HUDEP-2 (cell line): ENCODE results near the gene RBM45.

Experiments used
- DNase-seq, 76 experiments: peaks; one replicate each; lab custom pipeline; 2025; ENCODE audit not compliant: unreplicated experiment in 76 of 76; lab: John Stamatoyannopoulos, UW

The RBM45 gene

DNA sequence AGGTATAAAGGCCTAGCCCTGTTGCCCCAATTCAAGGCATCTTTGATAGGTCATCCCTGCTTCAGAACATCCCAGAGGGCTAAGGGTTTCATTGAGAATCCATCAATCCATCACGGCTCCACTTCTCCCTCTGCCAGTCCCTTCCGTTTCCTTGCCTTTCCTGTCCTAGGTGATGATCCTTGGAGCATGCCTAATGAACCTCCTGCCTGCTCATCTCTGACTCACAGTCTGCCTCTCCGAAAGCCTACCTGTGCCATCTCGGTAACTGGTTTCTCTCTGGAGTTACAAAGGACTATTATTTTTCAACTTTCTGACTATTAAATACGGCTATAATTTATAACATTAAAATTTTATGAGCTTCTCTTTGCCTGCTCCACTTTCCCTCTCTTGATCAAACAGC lies 45.3 kb downstream of the RBM45 start:
- DNase-seq = no peak

DNA sequence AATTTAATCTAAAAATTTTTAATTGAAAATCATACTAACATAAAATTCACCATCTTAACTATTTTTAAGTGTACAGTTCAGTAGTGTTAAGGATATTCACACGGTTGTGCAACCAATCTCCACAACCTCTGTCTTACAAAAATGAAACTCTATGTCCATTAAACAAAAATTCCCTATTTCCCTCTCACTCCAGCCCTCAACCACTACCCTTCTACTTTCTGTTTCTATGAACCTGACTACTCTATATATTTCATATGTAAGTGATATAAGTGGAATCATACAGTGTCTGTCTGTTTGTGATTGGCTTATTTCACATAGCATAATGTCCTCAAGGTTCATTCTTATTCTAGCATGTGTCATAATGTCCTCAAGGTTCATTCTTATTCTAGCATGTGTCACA lies 47.7 kb downstream of the RBM45 start:
- DNase-seq = no peak

- DNase-seq = no peak
Observed at GRCh38 chr2:178160601-178161000, 48.4 kb downstream of the RBM45 start.

DNA sequence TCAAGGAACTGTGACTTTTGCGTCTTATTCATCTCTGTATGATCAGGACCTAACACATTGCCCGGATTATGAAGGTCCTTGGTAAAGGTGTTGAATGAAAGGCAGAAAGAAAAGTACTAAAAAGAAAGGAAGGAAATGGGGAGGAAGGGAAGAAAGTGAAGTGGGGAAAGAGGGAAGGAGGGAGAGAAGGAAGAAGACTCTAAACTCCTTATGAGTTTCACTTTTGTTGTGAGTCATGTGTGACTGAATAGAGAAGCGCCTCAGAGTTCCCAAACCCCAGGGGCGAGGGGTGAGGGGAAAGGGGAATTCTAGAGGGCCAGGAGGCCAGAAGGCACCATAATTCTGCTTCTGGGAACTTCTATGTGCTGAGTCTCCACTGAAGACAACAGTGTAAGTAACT lies 51.2 kb downstream of the RBM45 start:
- no peak for DNase-seq

- no peak for DNase-seq
Observed at GRCh38 chr2:178163911-178164310, 51.7 kb downstream of the RBM45 start.

- DNase-seq = no peak
Observed at GRCh38 chr2:178173657-178174056, 61.4 kb downstream of the RBM45 start.

DNA sequence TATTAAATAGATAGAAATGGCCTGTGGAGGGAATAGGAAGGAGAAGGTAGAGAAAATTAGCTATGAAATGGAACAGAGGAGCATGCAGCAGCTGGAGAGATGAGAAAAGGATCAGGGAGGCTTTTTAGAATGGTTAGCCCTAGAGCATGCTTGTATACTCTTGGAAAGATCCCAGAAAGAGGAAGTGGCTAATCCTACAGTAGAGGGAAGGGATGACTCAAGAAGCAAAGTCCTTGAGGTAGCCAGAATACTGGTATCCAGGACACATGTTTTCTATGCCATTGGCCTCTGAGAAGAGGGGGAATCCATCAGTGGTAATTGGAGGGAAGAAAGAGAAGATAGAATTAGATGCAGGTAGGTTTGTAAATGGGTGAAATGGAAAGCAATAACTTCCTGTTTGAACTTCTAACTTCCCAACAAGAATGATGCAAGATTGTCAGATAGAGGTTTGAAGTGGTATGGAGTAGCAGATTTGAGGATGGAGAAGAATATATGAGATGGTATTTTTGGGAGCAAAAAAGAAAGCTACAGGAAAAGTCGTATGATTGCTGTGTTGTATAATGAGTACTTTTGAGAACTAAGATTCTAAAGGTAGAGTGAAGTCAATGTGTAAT lies 64.9 kb downstream of the RBM45 start:
- DNase-seq = no peak
